ENCODE data around the gene ASPA. TPM values are rescaled to one million over a fixed set of nuclear protein-coding genes. Genes with fewer than 3 reads are reported as not detected.

The ASPA gene
- total and polyA plus RNA-seq, 8 donors, result 0.53 to 7.3 (median 3.1) TPM; not detected in 1

GRCh38 chr17:3502466-3502865 is 26.7 kb downstream of the ASPA start:
- intact Hi-C loops (cut with DNase I; ENCODE audit: low total_unique reads), result no loop called here
- no peak for TF ChIP-seq EP300 (IDR thresholded peaks at IDR 0.05)
- TF ChIP-seq POLR2AphosphoS5 (IDR thresholded peaks at IDR 0.05), result no peak
- TF ChIP-seq, protein P1, sequence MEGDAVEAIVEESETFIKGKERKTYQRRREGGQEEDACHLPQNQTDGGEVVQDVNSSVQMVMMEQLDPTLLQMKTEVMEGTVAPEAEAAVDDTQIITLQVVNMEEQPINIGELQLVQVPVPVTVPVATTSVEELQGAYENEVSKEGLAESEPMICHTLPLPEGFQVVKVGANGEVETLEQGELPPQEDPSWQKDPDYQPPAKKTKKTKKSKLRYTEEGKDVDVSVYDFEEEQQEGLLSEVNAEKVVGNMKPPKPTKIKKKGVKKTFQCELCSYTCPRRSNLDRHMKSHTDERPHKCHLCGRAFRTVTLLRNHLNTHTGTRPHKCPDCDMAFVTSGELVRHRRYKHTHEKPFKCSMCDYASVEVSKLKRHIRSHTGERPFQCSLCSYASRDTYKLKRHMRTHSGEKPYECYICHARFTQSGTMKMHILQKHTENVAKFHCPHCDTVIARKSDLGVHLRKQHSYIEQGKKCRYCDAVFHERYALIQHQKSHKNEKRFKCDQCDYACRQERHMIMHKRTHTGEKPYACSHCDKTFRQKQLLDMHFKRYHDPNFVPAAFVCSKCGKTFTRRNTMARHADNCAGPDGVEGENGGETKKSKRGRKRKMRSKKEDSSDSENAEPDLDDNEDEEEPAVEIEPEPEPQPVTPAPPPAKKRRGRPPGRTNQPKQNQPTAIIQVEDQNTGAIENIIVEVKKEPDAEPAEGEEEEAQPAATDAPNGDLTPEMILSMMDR (IDR thresholded peaks at IDR 0.05), result no peak
- TF ChIP-seq POLR2A (IDR thresholded peaks at IDR 0.05), result no peak
- 66 to 85% (median 74%) methylated on average over 4 to 5 of the region's 5 CpGs for WGBS, 5 donors
- H3K4me1 ChIP-seq, result no peaks in the 10 kb centered on the region
- no peak overlapping the region for H3K4me3 ChIP-seq
- no peak overlapping the region for H3K27ac ChIP-seq
- no peaks in the 10 kb centered on the region for H3K27me3 ChIP-seq
- no peak for DNase-seq
- peaks cover 0 to 4% (median 0%) of the 10 kb centered on the region in 4 donors for H3K9me3 ChIP-seq
- H3K36me3 ChIP-seq, result no peaks in the 10 kb centered on the region

DNA sequence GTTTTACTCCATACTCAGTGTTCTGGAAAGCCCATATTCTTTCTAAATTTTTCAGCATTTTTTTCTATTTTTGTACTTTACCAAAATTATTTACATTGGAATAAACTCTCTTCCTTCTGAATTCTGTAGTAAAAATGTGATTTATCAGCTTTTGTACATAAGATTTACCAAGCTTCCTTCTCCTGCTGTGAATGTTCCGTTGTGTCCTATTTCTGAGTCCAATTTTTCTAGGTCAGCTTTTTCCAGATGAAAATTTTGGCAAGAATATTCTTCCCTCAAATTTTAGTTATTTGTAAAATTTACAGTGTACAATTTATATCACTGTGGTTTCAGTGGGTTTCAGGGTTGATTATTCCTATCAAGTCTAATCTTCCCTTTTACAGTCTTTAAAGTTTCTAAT is 27.5 kb downstream of the ASPA start:
- intact Hi-C loops (cut with DNase I; ENCODE audit: low total_unique reads), result no loop called here
- TF ChIP-seq POLR2A (IDR thresholded peaks at IDR 0.05) (no peak), POLR2AphosphoS5 (IDR thresholded peaks at IDR 0.05) (no peak), EP300 (IDR thresholded peaks at IDR 0.05) (no peak)
- TF ChIP-seq, protein P1 (IDR thresholded peaks at IDR 0.05), result no peak
- 56 to 77% (median 68%) methylated on average over 1 of the region's 1 CpG for WGBS, 5 donors
- H3K27me3 ChIP-seq, result no peaks in the 10 kb centered on the region
- H3K36me3 ChIP-seq, result no peaks in the 10 kb centered on the region
- H3K27ac ChIP-seq, result no peak overlapping the region
- no peak for DNase-seq
- no peaks in the 10 kb centered on the region for H3K4me1 ChIP-seq
- peaks cover 0 to 4% (median 0%) of the 10 kb centered on the region in 4 donors for H3K9me3 ChIP-seq
- H3K4me3 ChIP-seq, result no peak overlapping the region

GRCh38 chr17:3505008-3505407 is 29.2 kb downstream of the ASPA start:
- H3K27ac ChIP-seq, result no peak overlapping the region
- no peak for DNase-seq
- TF ChIP-seq POLR2A (IDR thresholded peaks at IDR 0.05) (no peak), POLR2AphosphoS5 (IDR thresholded peaks at IDR 0.05) (no peak), EP300 (IDR thresholded peaks at IDR 0.05) (no peak)
- TF ChIP-seq, protein P1 (IDR thresholded peaks at IDR 0.05), result no peak
- no peaks in the 10 kb centered on the region for H3K36me3 ChIP-seq
- intact Hi-C loops (cut with DNase I; ENCODE audit: low total_unique reads), result no loop called here
- no peak overlapping the region for H3K4me3 ChIP-seq
- H3K4me1 ChIP-seq, result no peaks in the 10 kb centered on the region
- 87 to 96% (median 94%) methylated on average over 7 of the region's 7 CpGs for WGBS, 5 donors
- H3K9me3 ChIP-seq, result peaks cover 0 to 4% (median 0%) of the 10 kb centered on the region in 4 donors
- no peaks in the 10 kb centered on the region for H3K27me3 ChIP-seq

GRCh38 chr17:3506054-3506453 is 30.3 kb downstream of the ASPA start:
- H3K27ac ChIP-seq, result no peak overlapping the region
- H3K36me3 ChIP-seq, result no peaks in the 10 kb centered on the region
- 72 to 92% (median 87%) methylated on average over 2 of the region's 2 CpGs for WGBS, 5 donors
- DNase-seq, result no peak
- intact Hi-C loops (cut with DNase I; ENCODE audit: low total_unique reads), result no loop called here
- no peaks in the 10 kb centered on the region for H3K27me3 ChIP-seq
- TF ChIP-seq POLR2A (IDR thresholded peaks at IDR 0.05) (no peak), POLR2AphosphoS5 (IDR thresholded peaks at IDR 0.05) (no peak)
- no peaks in the 10 kb centered on the region for H3K4me1 ChIP-seq
- H3K4me3 ChIP-seq, result no peak overlapping the region
- no peaks in the 10 kb centered on the region for H3K9me3 ChIP-seq

- 70 to 78% (median 73%) methylated on average over 1 of the region's 1 CpG for WGBS, 5 donors
- TF ChIP-seq, protein P1 (IDR thresholded peaks at IDR 0.05), result no peak
- TF ChIP-seq EP300 (IDR thresholded peaks at IDR 0.05), result no peak
- no peak for TF ChIP-seq POLR2A (IDR thresholded peaks at IDR 0.05)
- TF ChIP-seq POLR2AphosphoS5 (IDR thresholded peaks at IDR 0.05), result no peak
- Histone ChIP-seq H3K9me3 (no peaks in the 10 kb centered on the region), H3K27me3 (no peaks in the 10 kb centered on the region), H3K36me3 (no peaks in the 10 kb centered on the region), H3K4me1 (peaks cover 0 to 1% (median under 1%) of the 10 kb centered on the region in 4 donors), H3K4me3 (no peak overlapping the region), H3K27ac (no peak overlapping the region)
- intact Hi-C loops (cut with DNase I; ENCODE audit: low total_unique reads), result no loop called here
- no peak for DNase-seq
These were observed 31.3 kb downstream of the ASPA start for GRCh38 chr17:3507071-3507470.
